SK-N-SH (cell line): Measurements from ENCODE around the gene FOXM1. TPM values are rescaled to one million over a fixed set of nuclear protein-coding genes. Genes with fewer than 3 reads are reported as not detected.

Experiments used
- CTCF ChIA-PET: fragments of 300-600, 350-600 bp; formaldehyde crosslinking; extraction: SDS; loops from one replicate; lab custom pipeline; 2021; lab: Yijun Ruan, JAX
- POLR2A ChIA-PET: fragments of 350-600 bp; sonication (Branson Sonifier 250); formaldehyde crosslinking; extraction: SDS; loops from one replicate; lab custom pipeline; 2020; ENCODE audit warnings: antibody characterized with exemption, inconsistent platforms; lab: Yijun Ruan, JAX
- DNase-seq: peaks from one replicate; pipeline ENCODE4 v3.0.0; 2012
- H2AFZ ChIP-seq: fragments of 200-600 bp; sonication (generic); 2 replicates; pipeline ENCODE4 v1.8.1; 2016; ENCODE audit warnings: antibody characterized with exemption, mild to moderate bottlenecking, low read depth
- H3F3A ChIP-seq: fragments of 200-600 bp; sonication (generic); replicated peaks from 2 replicates; pipeline ENCODE3; 2016; ENCODE audit warnings: antibody characterized with exemption, mild to moderate bottlenecking; ENCODE audit not compliant: insufficient read depth
- H3K27ac ChIP-seq, 2 experiments: fragments of 200-500 bp in 1 of 2; fragments of 200-600 bp in 1 of 2; sonication (Bioruptor generic) in 1 of 2; sonication (generic), shearing (Covaris generic) in 1 of 2; 2 replicates each; pipeline versions ENCODE4 v1.5.1 to v1.6.1; 2014 to 2016; ENCODE audit warnings: low read depth in 2 of 2, inconsistent platforms in 1 of 2, low read length in 1 of 2, mild to moderate bottlenecking in 1 of 2, mixed read lengths in 1 of 2
- H3K27me3 ChIP-seq: fragments of 200-600 bp; sonication (generic), shearing (Covaris generic); 2 replicates; pipeline ENCODE4 v1.6.1; 2016; ENCODE audit warnings: mixed run types; ENCODE audit not compliant: insufficient read depth
- H3K36me3 ChIP-seq, 2 experiments: fragments of 200-500 bp in 1 of 2; fragments of 200-600 bp in 1 of 2; sonication (Bioruptor generic) in 1 of 2; sonication (generic) in 1 of 2; replicated peaks in 1 of 2; 2 replicates each; pipeline versions ENCODE3 to v1.5.1; 2014 to 2016; ENCODE audit warnings: low read length in 1 of 2, mild to moderate bottlenecking in 1 of 2; ENCODE audit not compliant: insufficient read depth in 2 of 2, control insufficient read depth in 1 of 2
- H3K4me1 ChIP-seq, 2 experiments: fragments of 200-500 bp in 1 of 2; fragments of 200-600 bp in 1 of 2; sonication (Bioruptor generic) in 1 of 2; sonication (generic), shearing (Covaris generic) in 1 of 2; 2 replicates each; pipeline versions ENCODE4 v1.5.1 to v1.6.1; 2014 to 2016; ENCODE audit warnings: low read depth in 1 of 2, low read length in 1 of 2, mixed run types in 1 of 2; ENCODE audit not compliant: insufficient read depth in 2 of 2, control insufficient read depth in 1 of 2
- H3K4me2 ChIP-seq: fragments of 200-600 bp; sonication (generic), shearing (Covaris generic); 2 replicates; pipeline ENCODE4 v1.6.1; 2017; ENCODE audit warnings: mixed run types
- H3K4me3 ChIP-seq, 2 experiments: fragments of 200-500 bp in 1 of 2; fragments of 200-600 bp in 1 of 2; sonication (Bioruptor generic) in 1 of 2; sonication (generic), shearing (Covaris generic) in 1 of 2; 2 replicates each; pipeline versions ENCODE4 v1.5.1 to v1.8.1; 2014 to 2016; ENCODE audit warnings: low read depth in 2 of 2, inconsistent platforms in 1 of 2, low read length in 1 of 2, mild to moderate bottlenecking in 1 of 2, mixed read lengths in 1 of 2, moderate library complexity in 1 of 2
- H3K79me2 ChIP-seq: fragments of 200-600 bp; sonication (generic); 2 replicates; pipeline ENCODE4 v1.8.1; 2017; ENCODE audit warnings: mild to moderate bottlenecking; ENCODE audit not compliant: insufficient read depth
- H3K9ac ChIP-seq: fragments of 200-600 bp; sonication (generic); 2 replicates; pipeline ENCODE4 v1.6.1; 2017; ENCODE audit warnings: mixed run types
- H3K9me2 ChIP-seq: fragments of 200-600 bp; sonication (generic); 2 replicates; pipeline ENCODE4 v1.6.1; 2017; ENCODE audit warnings: mixed run types
- H3K9me3 ChIP-seq: fragments of 200-600 bp; sonication (generic); 2 replicates; pipeline ENCODE4 v1.6.1; 2017; ENCODE audit warnings: mixed run types, mild to moderate bottlenecking, moderate library complexity
- H4K20me1 ChIP-seq: fragments of 200-600 bp; sonication (generic); 2 replicates; pipeline ENCODE4 v1.6.1; 2017; ENCODE audit warnings: mild to moderate bottlenecking, mixed run types; ENCODE audit not compliant: insufficient read depth
- FOSL2 ChIP-seq: IDR thresholded peaks from 2 replicates; pipeline ENCODE4 v1.4.0; 2012; ENCODE audit warnings: low read depth, mild to moderate bottlenecking, moderate library complexity, borderline replicate concordance
- FOXM1 ChIP-seq: IDR thresholded peaks from 2 replicates; pipeline ENCODE4 v1.4.0; 2012; ENCODE audit warnings: low read depth, mild to moderate bottlenecking
- GABPA ChIP-seq: IDR thresholded peaks from 2 replicates; pipeline ENCODE4 v1.4.0; 2012; ENCODE audit warnings: low read depth, mild to moderate bottlenecking
- NRF1 ChIP-seq: IDR thresholded peaks from 2 replicates; pipeline ENCODE4 v1.6.1; 2012; ENCODE audit warnings: low read depth, mild to moderate bottlenecking, low read length
- PBX3 ChIP-seq: IDR thresholded peaks from 2 replicates; pipeline ENCODE4; 2012
- RCOR1 ChIP-seq: fragments of 150-350 bp; IDR thresholded peaks from 2 replicates; pipeline ENCODE4 v1.6.1; 2017; ENCODE audit warnings: antibody characterized with exemption, low read length
- USF2 ChIP-seq: fragments of 150-350 bp; IDR thresholded peaks from 2 replicates; pipeline ENCODE4 v1.6.1; 2017; ENCODE audit warnings: antibody characterized with exemption, low read length, low read depth, borderline replicate concordance
- WGBS: methylation state at CpG from one replicate; pipeline ENCODE4 v1.1.6; 2017; ENCODE audit warnings: low lambda C conversion rate; 5-methylcytosine and 5-hydroxymethylcytosine counted together
- polyA plus RNA-seq, 3 experiments: library from polyadenylated mRNA; depleted of rRNA; stranded (reverse); fragments of >200 nt; gene quantifications; 2 replicates each; pipeline ENCODE4 v1.2.3, GENCODE V29; 2012

FOXM1 gene
- polyA plus RNA-seq, 1 of the 3 experiments (the other 2 are of a cell fraction): 29.9 TPM

DNA sequence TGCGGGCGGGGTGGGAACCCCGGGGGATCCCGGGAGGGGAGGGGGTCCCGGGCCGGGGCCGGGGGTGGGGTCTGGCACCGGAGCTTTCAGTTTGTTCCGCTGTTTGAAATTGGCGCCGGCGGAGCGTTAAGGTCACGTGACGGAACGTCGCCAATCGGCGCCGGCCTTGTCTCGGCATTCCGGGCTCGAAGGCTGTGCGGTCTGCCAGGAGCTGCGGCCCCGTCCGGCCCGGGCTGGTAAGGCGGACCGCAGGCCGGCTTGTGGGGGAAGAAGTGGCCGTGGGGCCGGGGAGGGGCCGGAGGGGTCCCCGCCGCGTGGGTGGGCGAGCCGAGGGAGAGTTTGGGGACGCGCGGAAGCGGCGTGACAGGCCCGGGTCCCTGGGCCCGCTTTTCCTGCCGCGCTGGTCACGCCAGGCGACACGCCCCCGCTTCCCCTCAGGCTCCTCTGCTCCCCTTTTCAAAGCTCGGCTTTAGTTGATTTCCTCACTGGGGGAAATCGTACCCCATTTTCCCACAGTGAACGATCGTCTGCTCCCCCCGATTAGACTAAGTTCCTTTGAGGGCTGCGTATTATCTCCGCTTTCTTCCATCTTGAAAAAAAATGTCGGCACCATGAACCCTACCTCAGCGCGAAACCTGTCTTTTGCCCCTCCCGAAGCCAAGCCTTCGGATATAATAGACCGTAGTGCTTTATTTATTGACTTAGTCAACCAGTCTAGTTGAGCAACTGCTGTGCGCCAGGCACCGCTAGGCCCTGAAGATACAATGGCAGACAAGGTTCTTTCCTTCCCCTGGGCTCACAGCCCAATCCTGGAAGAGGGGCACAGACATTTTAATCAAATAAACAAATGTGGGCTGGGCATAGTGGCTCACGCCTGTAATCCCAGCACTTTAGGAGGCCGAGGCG lies at the start of gene FOXM1, which contains the start of gene RHNO1 (continued):
- TF ChIP-seq USF2: peak; percentile 87
- 0 out of 2 replicates have a peak, but pooled peaks have one; percentile 15 for TF ChIP-seq GABPA
- no peak for TF ChIP-seq FOXM1
- TF ChIP-seq NRF1: no peak

DNA sequence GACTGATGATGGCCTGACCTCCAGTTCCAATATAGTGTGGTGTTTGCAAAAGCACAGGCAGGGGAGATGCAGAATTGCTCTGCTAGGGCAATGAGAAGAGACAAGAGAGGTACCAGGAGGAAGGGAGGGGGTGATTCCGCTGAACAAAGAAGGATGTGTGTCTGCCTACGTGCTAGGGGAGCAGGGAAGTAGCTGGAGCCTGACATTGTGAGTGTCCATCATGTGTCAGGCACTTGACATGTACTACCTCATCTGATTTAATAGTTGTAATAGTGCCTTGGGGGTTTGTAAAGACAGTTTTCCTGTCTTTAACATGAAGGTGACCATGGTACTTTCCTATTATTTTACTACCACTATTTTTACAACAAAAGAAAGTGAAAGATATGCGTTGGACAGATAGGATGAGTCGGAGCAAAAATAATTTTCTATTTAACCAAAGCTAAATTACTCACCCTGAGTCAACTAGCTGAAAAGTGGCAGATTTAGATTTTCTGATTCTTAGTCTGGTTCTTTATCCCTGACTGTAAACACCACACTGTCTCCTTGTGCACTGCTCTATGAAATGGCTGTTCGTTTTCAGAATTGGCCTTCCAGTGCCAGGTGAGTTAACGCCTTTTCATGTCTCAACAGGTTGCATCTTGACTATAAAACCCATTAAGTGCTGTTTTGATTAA lies 48.5 kb upstream of the FOXM1 start:
- H2AFZ ChIP-seq: no peak overlapping the region
- POLR2A ChIA-PET: no interaction called here
- no peaks in the 10 kb centered on the region for H3K9me3 ChIP-seq
- peaks cover 12% of the 10 kb centered on the region; the same call in 1 of the 2 replicates for H3K79me2 ChIP-seq
- H4K20me1 ChIP-seq: peaks cover 3% of the 10 kb centered on the region; the same call in 1 of the 2 replicates
- peak; percentile 48 for TF ChIP-seq PBX3
- peak; percentile 33; the same call in 1 of the 2 replicates for TF ChIP-seq FOSL2
- no peak for TF ChIP-seq GABPA
- peak overlapping the region; percentile 16; the same call in 1 of the 2 replicates for H3K9ac ChIP-seq
- no peak for DNase-seq
- peak overlapping the region in 1 of 2 experiments; percentile 56; a peak in 2 of 4 replicates for H3K27ac ChIP-seq
- 61% methylated on average over 6 of the region's 6 CpGs for WGBS
- CTCF ChIA-PET: interaction anchor here (0.8 to 1.1 kb wide), 2 partner anchors 19 to 40 kb away, joined by 3 read pairs; no protein-coding TSS in a partner anchor
- H3K36me3 ChIP-seq: peaks cover 5 to 55% of the 10 kb centered on the region in 2 experiments
- no peaks in the 10 kb centered on the region for H3K27me3 ChIP-seq
- H3K4me1 ChIP-seq: peaks cover 0 to 5% of the 10 kb centered on the region in 2 experiments; a peak in 1 of 4 replicates
- peaks cover 6% of the 10 kb centered on the region for H3F3A ChIP-seq
- peak overlapping the region; percentile 56 for H3K4me2 ChIP-seq
- 0 out of 4 replicates have a peak overlapping the region, but pooled peaks of 1 of the 2 experiments have one; percentile 1 for H3K4me3 ChIP-seq
- no peaks in the 10 kb centered on the region for H3K9me2 ChIP-seq

DNA sequence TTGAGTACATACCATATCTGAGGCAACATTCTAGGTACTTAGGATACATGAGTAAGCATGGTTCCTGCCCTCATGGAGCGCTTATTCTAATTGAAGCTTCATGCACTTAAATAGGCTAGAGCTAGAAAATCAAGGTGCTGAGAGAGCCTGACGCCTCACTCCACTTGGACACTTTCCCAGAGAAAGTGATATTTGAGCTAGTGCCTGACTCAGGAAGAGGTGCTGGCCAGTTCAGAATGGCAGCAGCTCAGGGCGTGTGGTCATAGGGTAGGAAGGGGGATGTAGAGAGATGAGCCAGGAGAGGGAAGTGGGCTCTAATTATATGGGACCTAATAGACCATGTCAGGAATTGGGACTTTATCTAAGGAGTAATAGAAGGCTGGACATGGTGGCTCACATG lies 47.0 kb upstream of the FOXM1 start:
- Histone ChIP-seq H3F3A (peaks cover 6% of the 10 kb centered on the region), H3K9ac (no peak overlapping the region), H3K4me2 (no peak overlapping the region), H3K79me2 (peaks cover 20% of the 10 kb centered on the region; the same call in 1 of the 2 replicates), H3K36me3 (peaks cover 5 to 58% of the 10 kb centered on the region in 2 experiments), H2AFZ (no peak overlapping the region), H3K9me3 (no peaks in the 10 kb centered on the region), H3K4me1 (peaks cover 0 to 5% of the 10 kb centered on the region in 2 experiments; a peak in 1 of 4 replicates), H3K27ac (no peak overlapping the region), H3K9me2 (no peaks in the 10 kb centered on the region), H3K4me3 (no peak overlapping the region), H4K20me1 (peaks cover 3% of the 10 kb centered on the region; the same call in 1 of the 2 replicates), H3K27me3 (no peaks in the 10 kb centered on the region)
- POLR2A ChIA-PET: no interaction called here
- 98% methylated on average over 3 of the region's 3 CpGs for WGBS
- no peak for DNase-seq
- TF ChIP-seq RCOR1 (no peak), FOXM1 (no peak)
- CTCF ChIA-PET: interaction anchor here (0.7 to 1.0 kb wide), 2 partner anchors 39 to 110 kb away, joined by 5 read pairs; no protein-coding TSS in a partner anchor
